Sigmoid colon (tissue), 4 donors: Measurements from ENCODE around the gene CNNM2.

Source experiments
- POLR2AphosphoS5 ChIP-seq, 4 donors: sonication (generic); formaldehyde crosslinking; IDR thresholded peaks; one replicate each; pipeline ENCODE4 v1.6.1; 2017; ENCODE audit warnings: antibody characterized with exemption in 4 of 4
- TF ChIP-seq, protein P1 (sequence below), 4 experiments: fragments of 450-650 bp in 3 of 4; fragments of 200-600 bp in 1 of 4; IDR thresholded peaks; one replicate each; pipeline ENCODE4 v1.5.1; 2016 to 2019; ENCODE audit warnings: antibody characterized with exemption in 4 of 4, mild to moderate bottlenecking in 3 of 4, moderate library complexity in 2 of 4

DNA sequence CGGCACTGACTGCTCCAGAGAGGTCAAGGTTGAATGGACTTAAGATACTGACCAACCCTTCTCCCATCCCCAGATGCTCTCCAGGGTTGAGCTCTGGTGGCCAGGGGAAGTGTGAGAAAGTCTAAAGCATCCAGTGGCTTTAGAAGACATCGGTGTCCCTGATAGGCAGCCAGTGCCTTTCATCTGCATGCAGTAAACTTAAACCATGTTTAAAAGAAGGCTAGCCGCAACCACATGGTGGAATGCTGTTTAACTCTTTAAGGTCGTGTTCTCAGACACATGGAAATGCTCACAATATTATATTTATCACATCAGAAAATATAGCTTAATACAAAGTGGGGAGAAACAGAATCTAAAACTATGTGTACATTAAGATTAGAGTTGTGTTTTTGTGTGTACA, 137.0 kb downstream of the CNNM2 start:
- TF ChIP-seq, protein P1, sequence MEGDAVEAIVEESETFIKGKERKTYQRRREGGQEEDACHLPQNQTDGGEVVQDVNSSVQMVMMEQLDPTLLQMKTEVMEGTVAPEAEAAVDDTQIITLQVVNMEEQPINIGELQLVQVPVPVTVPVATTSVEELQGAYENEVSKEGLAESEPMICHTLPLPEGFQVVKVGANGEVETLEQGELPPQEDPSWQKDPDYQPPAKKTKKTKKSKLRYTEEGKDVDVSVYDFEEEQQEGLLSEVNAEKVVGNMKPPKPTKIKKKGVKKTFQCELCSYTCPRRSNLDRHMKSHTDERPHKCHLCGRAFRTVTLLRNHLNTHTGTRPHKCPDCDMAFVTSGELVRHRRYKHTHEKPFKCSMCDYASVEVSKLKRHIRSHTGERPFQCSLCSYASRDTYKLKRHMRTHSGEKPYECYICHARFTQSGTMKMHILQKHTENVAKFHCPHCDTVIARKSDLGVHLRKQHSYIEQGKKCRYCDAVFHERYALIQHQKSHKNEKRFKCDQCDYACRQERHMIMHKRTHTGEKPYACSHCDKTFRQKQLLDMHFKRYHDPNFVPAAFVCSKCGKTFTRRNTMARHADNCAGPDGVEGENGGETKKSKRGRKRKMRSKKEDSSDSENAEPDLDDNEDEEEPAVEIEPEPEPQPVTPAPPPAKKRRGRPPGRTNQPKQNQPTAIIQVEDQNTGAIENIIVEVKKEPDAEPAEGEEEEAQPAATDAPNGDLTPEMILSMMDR (IDR thresholded peaks at IDR 0.05), result no peak
- TF ChIP-seq POLR2AphosphoS5 (IDR thresholded peaks at IDR 0.05), result no peak
